H1 (cell line): ENCODE measurements around the gene SIGLEC7. TPM values are rescaled to one million over a fixed set of nuclear protein-coding genes. Genes with fewer than 3 reads are reported as not detected.

Experiments
- EP300 ChIP-seq, 2 experiments: IDR thresholded peaks; 1 replicate in 1 of 2; 2 replicates in 1 of 2; pipeline ENCODE4 v1.6.1; 2011 to 2012; ENCODE audit warnings: low read depth in 2 of 2, low read length in 2 of 2, mild to moderate bottlenecking in 2 of 2, borderline replicate concordance in 1 of 2, inconsistent platforms in 1 of 2, moderate library complexity in 1 of 2
- GABPA ChIP-seq: IDR thresholded peaks from 2 replicates; pipeline ENCODE4 v1.6.1; 2011; ENCODE audit warnings: mild to moderate bottlenecking, low read length, moderate library complexity, borderline replicate concordance; ENCODE audit not compliant: insufficient read depth
- JUND ChIP-seq: IDR thresholded peaks from 2 replicates; pipeline ENCODE4 v1.6.1; 2011; ENCODE audit warnings: mild to moderate bottlenecking, improper control_type of control experiment, low read length
- SP1 ChIP-seq: IDR thresholded peaks from 2 replicates; pipeline ENCODE4 v1.6.1; 2011; ENCODE audit warnings: low read depth, low read length
- polyA plus RNA-seq, 7 experiments: library from polyadenylated mRNA; depleted of rRNA in 3 of 7; stranded (reverse) in 5 of 7; unstranded in 2 of 7; fragments of >200 nt in 5 of 7; fragments of 200-250 nt in 2 of 7; gene quantifications; 1 replicate in 5 of 7; 2 replicates in 1 of 7; 4 replicates in 1 of 7; pipeline versions ENCODE4 v1.2.1 to v1.2.3, GENCODE V29; 2011 to 2013; ENCODE audit warnings: missing spikeins in 2 of 7, mixed read lengths in 2 of 7
- total RNA-seq: library from RNA; stranded (reverse); fragmentation: NEBNext Ultra II Directional; extraction: Animal tissue kit (Norgen Biotek cat#: 25700); gene quantifications from 2 replicates; pipeline ENCODE4 v1.2.1, GENCODE V29; 2021
- TF ChIP-seq, protein P1 (sequence below): fragments of 300-600 bp; sonication (generic); IDR thresholded peaks from 2 replicates; pipeline ENCODE4 v1.7.1; 2012; ENCODE audit warnings: low read length, moderate library complexity, mild to moderate bottlenecking, inconsistent platforms; ENCODE audit not compliant: insufficient replicate concordance
- TF ChIP-seq, protein P2 (sequence below): IDR thresholded peaks from 2 replicates; pipeline ENCODE4 v1.6.1; 2011; ENCODE audit warnings: low read depth, mild to moderate bottlenecking, low read length; ENCODE audit not compliant: insufficient read depth
- TF ChIP-seq, protein P3 (sequence below), 3 experiments: IDR thresholded peaks; 1 replicate in 2 of 3; 2 replicates in 1 of 3; pipeline versions ENCODE4 v1.5.1 to v1.6.1; 2011; ENCODE audit warnings: low read length in 3 of 3, mild to moderate bottlenecking in 3 of 3, inconsistent platforms in 2 of 3, low read depth in 1 of 3, moderate library complexity in 1 of 3; ENCODE audit not compliant: insufficient read depth in 1 of 3; ENCODE audit errors: control extremely low read depth in 1 of 3

The SIGLEC7 gene
- total and polyA plus RNA-seq, 2 of the 8 experiments (the other 6 are each of a cell fraction or from before 2014, with no cell fraction given) = not detected

DNA sequence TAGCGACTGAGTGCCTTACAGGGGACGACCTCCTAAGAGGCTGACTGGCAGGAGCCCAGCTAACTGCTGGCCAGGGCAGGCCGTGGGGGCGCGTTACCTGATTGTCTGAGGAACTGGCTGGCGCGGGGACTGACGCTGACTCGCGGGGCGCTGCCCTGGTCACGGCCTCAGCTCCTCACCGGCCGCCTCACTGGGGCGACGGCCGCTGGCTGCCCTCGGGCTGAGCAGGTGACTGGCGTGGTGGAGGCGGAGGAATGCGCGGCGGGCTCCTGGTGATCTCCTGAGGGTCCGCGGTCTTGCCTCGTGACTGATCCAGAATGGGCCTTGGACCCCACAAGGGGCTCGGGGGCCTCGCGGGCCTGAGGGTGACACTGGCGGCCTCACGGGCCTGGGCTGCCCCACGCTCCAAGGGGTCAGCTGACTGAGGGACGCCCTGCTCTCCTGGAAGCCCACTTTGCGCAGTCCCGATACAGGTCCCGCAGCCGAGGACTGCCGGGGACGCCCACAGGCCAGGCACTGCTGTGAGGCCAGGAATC is 39.3 kb downstream of the SIGLEC7 start (continued):
- TF ChIP-seq, protein P1, sequence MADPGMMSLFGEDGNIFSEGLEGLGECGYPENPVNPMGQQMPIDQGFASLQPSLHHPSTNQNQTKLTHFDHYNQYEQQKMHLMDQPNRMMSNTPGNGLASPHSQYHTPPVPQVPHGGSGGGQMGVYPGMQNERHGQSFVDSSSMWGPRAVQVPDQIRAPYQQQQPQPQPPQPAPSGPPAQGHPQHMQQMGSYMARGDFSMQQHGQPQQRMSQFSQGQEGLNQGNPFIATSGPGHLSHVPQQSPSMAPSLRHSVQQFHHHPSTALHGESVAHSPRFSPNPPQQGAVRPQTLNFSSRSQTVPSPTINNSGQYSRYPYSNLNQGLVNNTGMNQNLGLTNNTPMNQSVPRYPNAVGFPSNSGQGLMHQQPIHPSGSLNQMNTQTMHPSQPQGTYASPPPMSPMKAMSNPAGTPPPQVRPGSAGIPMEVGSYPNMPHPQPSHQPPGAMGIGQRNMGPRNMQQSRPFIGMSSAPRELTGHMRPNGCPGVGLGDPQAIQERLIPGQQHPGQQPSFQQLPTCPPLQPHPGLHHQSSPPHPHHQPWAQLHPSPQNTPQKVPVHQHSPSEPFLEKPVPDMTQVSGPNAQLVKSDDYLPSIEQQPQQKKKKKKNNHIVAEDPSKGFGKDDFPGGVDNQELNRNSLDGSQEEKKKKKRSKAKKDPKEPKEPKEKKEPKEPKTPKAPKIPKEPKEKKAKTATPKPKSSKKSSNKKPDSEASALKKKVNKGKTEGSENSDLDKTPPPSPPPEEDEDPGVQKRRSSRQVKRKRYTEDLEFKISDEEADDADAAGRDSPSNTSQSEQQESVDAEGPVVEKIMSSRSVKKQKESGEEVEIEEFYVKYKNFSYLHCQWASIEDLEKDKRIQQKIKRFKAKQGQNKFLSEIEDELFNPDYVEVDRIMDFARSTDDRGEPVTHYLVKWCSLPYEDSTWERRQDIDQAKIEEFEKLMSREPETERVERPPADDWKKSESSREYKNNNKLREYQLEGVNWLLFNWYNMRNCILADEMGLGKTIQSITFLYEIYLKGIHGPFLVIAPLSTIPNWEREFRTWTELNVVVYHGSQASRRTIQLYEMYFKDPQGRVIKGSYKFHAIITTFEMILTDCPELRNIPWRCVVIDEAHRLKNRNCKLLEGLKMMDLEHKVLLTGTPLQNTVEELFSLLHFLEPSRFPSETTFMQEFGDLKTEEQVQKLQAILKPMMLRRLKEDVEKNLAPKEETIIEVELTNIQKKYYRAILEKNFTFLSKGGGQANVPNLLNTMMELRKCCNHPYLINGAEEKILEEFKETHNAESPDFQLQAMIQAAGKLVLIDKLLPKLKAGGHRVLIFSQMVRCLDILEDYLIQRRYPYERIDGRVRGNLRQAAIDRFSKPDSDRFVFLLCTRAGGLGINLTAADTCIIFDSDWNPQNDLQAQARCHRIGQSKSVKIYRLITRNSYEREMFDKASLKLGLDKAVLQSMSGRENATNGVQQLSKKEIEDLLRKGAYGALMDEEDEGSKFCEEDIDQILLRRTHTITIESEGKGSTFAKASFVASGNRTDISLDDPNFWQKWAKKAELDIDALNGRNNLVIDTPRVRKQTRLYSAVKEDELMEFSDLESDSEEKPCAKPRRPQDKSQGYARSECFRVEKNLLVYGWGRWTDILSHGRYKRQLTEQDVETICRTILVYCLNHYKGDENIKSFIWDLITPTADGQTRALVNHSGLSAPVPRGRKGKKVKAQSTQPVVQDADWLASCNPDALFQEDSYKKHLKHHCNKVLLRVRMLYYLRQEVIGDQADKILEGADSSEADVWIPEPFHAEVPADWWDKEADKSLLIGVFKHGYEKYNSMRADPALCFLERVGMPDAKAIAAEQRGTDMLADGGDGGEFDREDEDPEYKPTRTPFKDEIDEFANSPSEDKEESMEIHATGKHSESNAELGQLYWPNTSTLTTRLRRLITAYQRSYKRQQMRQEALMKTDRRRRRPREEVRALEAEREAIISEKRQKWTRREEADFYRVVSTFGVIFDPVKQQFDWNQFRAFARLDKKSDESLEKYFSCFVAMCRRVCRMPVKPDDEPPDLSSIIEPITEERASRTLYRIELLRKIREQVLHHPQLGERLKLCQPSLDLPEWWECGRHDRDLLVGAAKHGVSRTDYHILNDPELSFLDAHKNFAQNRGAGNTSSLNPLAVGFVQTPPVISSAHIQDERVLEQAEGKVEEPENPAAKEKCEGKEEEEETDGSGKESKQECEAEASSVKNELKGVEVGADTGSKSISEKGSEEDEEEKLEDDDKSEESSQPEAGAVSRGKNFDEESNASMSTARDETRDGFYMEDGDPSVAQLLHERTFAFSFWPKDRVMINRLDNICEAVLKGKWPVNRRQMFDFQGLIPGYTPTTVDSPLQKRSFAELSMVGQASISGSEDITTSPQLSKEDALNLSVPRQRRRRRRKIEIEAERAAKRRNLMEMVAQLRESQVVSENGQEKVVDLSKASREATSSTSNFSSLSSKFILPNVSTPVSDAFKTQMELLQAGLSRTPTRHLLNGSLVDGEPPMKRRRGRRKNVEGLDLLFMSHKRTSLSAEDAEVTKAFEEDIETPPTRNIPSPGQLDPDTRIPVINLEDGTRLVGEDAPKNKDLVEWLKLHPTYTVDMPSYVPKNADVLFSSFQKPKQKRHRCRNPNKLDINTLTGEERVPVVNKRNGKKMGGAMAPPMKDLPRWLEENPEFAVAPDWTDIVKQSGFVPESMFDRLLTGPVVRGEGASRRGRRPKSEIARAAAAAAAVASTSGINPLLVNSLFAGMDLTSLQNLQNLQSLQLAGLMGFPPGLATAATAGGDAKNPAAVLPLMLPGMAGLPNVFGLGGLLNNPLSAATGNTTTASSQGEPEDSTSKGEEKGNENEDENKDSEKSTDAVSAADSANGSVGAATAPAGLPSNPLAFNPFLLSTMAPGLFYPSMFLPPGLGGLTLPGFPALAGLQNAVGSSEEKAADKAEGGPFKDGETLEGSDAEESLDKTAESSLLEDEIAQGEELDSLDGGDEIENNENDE = no peak
- TF ChIP-seq SP1 (no peak), JUND (no peak), EP300 (IDR thresholded peaks at IDR 0.05; ENCODE audit: borderline replicate concordance in 1 of 2, low read depth in 2 of 2, low read length in 2 of 2) (no peak), GABPA (no peak)
- TF ChIP-seq, protein P2, sequence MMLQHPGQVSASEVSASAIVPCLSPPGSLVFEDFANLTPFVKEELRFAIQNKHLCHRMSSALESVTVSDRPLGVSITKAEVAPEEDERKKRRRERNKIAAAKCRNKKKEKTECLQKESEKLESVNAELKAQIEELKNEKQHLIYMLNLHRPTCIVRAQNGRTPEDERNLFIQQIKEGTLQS = no peak
- TF ChIP-seq, protein P3, sequence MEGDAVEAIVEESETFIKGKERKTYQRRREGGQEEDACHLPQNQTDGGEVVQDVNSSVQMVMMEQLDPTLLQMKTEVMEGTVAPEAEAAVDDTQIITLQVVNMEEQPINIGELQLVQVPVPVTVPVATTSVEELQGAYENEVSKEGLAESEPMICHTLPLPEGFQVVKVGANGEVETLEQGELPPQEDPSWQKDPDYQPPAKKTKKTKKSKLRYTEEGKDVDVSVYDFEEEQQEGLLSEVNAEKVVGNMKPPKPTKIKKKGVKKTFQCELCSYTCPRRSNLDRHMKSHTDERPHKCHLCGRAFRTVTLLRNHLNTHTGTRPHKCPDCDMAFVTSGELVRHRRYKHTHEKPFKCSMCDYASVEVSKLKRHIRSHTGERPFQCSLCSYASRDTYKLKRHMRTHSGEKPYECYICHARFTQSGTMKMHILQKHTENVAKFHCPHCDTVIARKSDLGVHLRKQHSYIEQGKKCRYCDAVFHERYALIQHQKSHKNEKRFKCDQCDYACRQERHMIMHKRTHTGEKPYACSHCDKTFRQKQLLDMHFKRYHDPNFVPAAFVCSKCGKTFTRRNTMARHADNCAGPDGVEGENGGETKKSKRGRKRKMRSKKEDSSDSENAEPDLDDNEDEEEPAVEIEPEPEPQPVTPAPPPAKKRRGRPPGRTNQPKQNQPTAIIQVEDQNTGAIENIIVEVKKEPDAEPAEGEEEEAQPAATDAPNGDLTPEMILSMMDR (IDR thresholded peaks at IDR 0.05; ENCODE audit: control extremely low read depth in 1 of 3, insufficient read depth in 1 of 3, low read depth in 1 of 3, low read length in 3 of 3) = no peak
